ENCODE results near the gene FBXO7.

- TF ChIP-seq CTCF (IDR thresholded peaks at IDR 0.05): no peak
- no peak for TF ChIP-seq POLR2A (IDR thresholded peaks at IDR 0.05)
Measured at GRCh38 chr22:32522237-32522636, 47.6 kb downstream of the FBXO7 start.

All from adrenal gland (tissue), 5 donors.